Naive thymus-derived CD8-positive, alpha-beta T cell (primary cell): ENCODE results near the gene TRNAU1AP. TPM values are rescaled to one million over a fixed set of nuclear protein-coding genes. Genes with fewer than 3 reads are reported as not detected.
"Not testable (repeated sequence)": the region's sequence is repeated elsewhere in the genome, so short reads cannot be mapped to it uniquely, and the experiment has no call there.

Source experiments
- ATAC-seq, 2 donors: fragments of 150-1000 bp; cut with Tn5 transposase in 1 of 2; sonication (Bioruptor Pico), chemical (Tn5 transposase) in 1 of 2; 1 replicate in 1 of 2; 2 replicates in 1 of 2; pipeline ENCODE4 v1.10.0; 2021; ENCODE audit warnings: mild to moderate bottlenecking in 2 of 2, moderate library complexity in 2 of 2
- POLR2A ChIA-PET: fragments of 350-600 bp; sonication (Branson Sonifier 250); formaldehyde crosslinking; loops from one replicate; lab custom pipeline; 2021; ENCODE audit warnings: antibody characterized with exemption; lab: Charles Lee
- DNase-seq, 10 donors: peaks; one replicate each; pipeline versions ENCODE4 v3.0.0 to v3.0.0-alpha.2; 2020 to 2022
- H3K27ac Mint-ChIP-seq, 10 donors: one replicate each; pipeline ENCODE4 v1.8.0; 2020 to 2022; ENCODE audit warnings: mild to moderate bottlenecking in 10 of 10, mixed read lengths in 10 of 10, moderate library complexity in 4 of 10, inconsistent platforms in 1 of 10
- H3K27me3 Mint-ChIP-seq, 5 donors: one replicate each; pipeline ENCODE4 v1.8.0; 2021 to 2022; ENCODE audit warnings: mixed read lengths in 5 of 5
- H3K36me3 Mint-ChIP-seq, 3 donors: one replicate each; pipeline ENCODE4 v1.8.0; 2020 to 2022; ENCODE audit warnings: mixed read lengths in 3 of 3, mild to moderate bottlenecking in 2 of 3, inconsistent platforms in 1 of 3
- H3K4me1 Mint-ChIP-seq, 4 donors: one replicate each; pipeline ENCODE4 v1.8.0; 2021 to 2022; ENCODE audit warnings: mixed read lengths in 4 of 4
- H3K4me3 Mint-ChIP-seq, 10 donors: one replicate each; pipeline ENCODE4 v1.8.0; 2020 to 2022; ENCODE audit warnings: mild to moderate bottlenecking in 10 of 10, mixed read lengths in 10 of 10, moderate library complexity in 6 of 10, inconsistent platforms in 1 of 10
- H3K9me3 Mint-ChIP-seq, 9 donors: one replicate each; pipeline ENCODE4 v1.8.0; 2020 to 2022; ENCODE audit warnings: mixed read lengths in 9 of 9, mild to moderate bottlenecking in 3 of 9, inconsistent platforms in 1 of 9, moderate library complexity in 1 of 9
- polyA plus RNA-seq, 3 donors: library from polyadenylated mRNA; unstranded; fragments of 300-500 nt; fragmentation: Illumina TruSeq; gene quantifications; one replicate each; pipeline ENCODE4 v1.2.3, GENCODE V29; 2021
- total RNA-seq, 8 experiments: library from RNA in 2 of 8; stranded (reverse) in 2 of 8; gene quantifications; one replicate each; pipeline ENCODE4 v1.2.3 and lab custom pipeline; 2021 to 2026

TRNAU1AP gene
- total and polyA plus RNA-seq, 5 experiments from 2014 or later, result 21.5 to 42.8 (median 25.3) TPM

GRCh38 chr1:28580722-28581530 lies 28.0 kb downstream of the TRNAU1AP start:
- ATAC-seq, result peak; percentile 58 to 76
- H3K4me1 Mint-ChIP-seq, result peaks cover 16 to 50% (median 42%) of the 10 kb centered on the region in 4 donors
- no peaks in the 10 kb centered on the region for H3K27me3 Mint-ChIP-seq
- H3K9me3 Mint-ChIP-seq, result no peaks in the 10 kb centered on the region
- POLR2A ChIA-PET, result interaction anchor here (0.6 to 5.7 kb wide), 42 partner anchors 10 to 601 kb away, joined by 3 to 113 read pairs (median 6); partner anchors contain the start of genes ATP5IF1, GMEB1, MED18 and RAB42
- H3K36me3 Mint-ChIP-seq, result peaks cover 8 to 46% (median 18%) of the 10 kb centered on the region in 3 donors
- H3K27ac Mint-ChIP-seq, result peak overlapping the region; percentile 87 to 97 (median 96)
- peak overlapping the region; percentile 93 to 99 (median 96) for H3K4me3 Mint-ChIP-seq
- peak in 8 of 10 donors; percentile 36 to 74 (median 58) for DNase-seq

- no peaks in the 10 kb centered on the region for H3K9me3 Mint-ChIP-seq
- peak overlapping the region; percentile 87 to 97 (median 96) for H3K27ac Mint-ChIP-seq
- peaks cover 16 to 50% (median 42%) of the 10 kb centered on the region in 4 donors for H3K4me1 Mint-ChIP-seq
- peak overlapping the region; percentile 93 to 99 (median 96) for H3K4me3 Mint-ChIP-seq
- peak; percentile 84 to 95 (median 90) for DNase-seq
- H3K36me3 Mint-ChIP-seq, result peaks cover 8 to 43% (median 18%) of the 10 kb centered on the region in 3 donors
- POLR2A ChIA-PET, result interaction anchor here (0.5 to 5.7 kb wide), 45 partner anchors 10 to 856 kb away, joined by 3 to 113 read pairs (median 6); partner anchors contain the start of genes ATP5IF1, EPB41, GMEB1 and MED18
- peak; percentile 88 for ATAC-seq
- H3K27me3 Mint-ChIP-seq, result no peaks in the 10 kb centered on the region
Observed at GRCh38 chr1:28581531-28582247, 28.8 kb downstream of the TRNAU1AP start.

GRCh38 chr1:28582248-28582615 lies 29.3 kb downstream of the TRNAU1AP start:
- H3K9me3 Mint-ChIP-seq, result no peaks in the 10 kb centered on the region
- H3K27ac Mint-ChIP-seq, result peak overlapping the region; percentile 87 to 97 (median 96)
- no peak for ATAC-seq
- H3K36me3 Mint-ChIP-seq, result peaks cover 8 to 37% (median 18%) of the 10 kb centered on the region in 3 donors
- POLR2A ChIA-PET, result interaction anchor here (0.5 to 5.7 kb wide), 37 partner anchors 9 to 857 kb away, joined by 3 to 113 read pairs (median 7); partner anchors contain the start of genes ATP5IF1, EPB41, GMEB1 and MED18
- no peaks in the 10 kb centered on the region for H3K27me3 Mint-ChIP-seq
- DNase-seq, result no peak
- H3K4me3 Mint-ChIP-seq, result peak overlapping the region; percentile 93 to 99 (median 96)
- peaks cover 16 to 49% (median 42%) of the 10 kb centered on the region in 4 donors for H3K4me1 Mint-ChIP-seq

GRCh38 chr1:28586585-28587391 lies 33.9 kb downstream of the TRNAU1AP start:
- H3K4me1 Mint-ChIP-seq, result peaks cover 5 to 19% (median 12%) of the 10 kb centered on the region in 4 donors
- POLR2A ChIA-PET, result interaction anchor here (0.7 kb wide), 2 partner anchors 16 to 57 kb away, joined by 3 to 4 read pairs; no protein-coding TSS in a partner anchor
- H3K36me3 Mint-ChIP-seq, H3K27me3 Mint-ChIP-seq, H3K27ac Mint-ChIP-seq, H3K4me3 Mint-ChIP-seq, DNase-seq, ATAC-seq, H3K9me3 Mint-ChIP-seq: not testable (repeated sequence)

GRCh38 chr1:28591708-28592320 lies 38.9 kb downstream of the TRNAU1AP start, which contains the start of gene RAB42:
Gene RAB42, plus strand, starts transcription at chr1:28592265. Its CDS starts 247 bp downstream, at chr1:28592512.
- peak within 1 kb of the TSS in 4 of 10 donors; percentile 19 to 82 (median 42) for H3K27ac Mint-ChIP-seq
- H3K9me3 Mint-ChIP-seq, result no peaks in the 10 kb centered on the region
- ATAC-seq (peak; percentile 66 to 69), DNase-seq (no peak)
- H3K27me3 Mint-ChIP-seq, result peaks cover 0 to 11% (median 3%) of the 10 kb centered on the region in 5 donors
- peak within 1 kb of the TSS; percentile 77 to 88 (median 84) for H3K4me3 Mint-ChIP-seq
- H3K4me1 Mint-ChIP-seq, result peaks cover 3 to 15% (median 8%) of the 10 kb centered on the region in 4 donors
- POLR2A ChIA-PET, result interaction anchor here (4.5 kb wide), 1 partner anchor 11 kb away, joined by 33 read pairs; no protein-coding TSS in a partner anchor
- H3K36me3 Mint-ChIP-seq, result peaks cover 0 to 3% (median 0%) of the 10 kb centered on the region in 3 donors

GRCh38 chr1:28592321-28593071 lies 39.6 kb downstream of the TRNAU1AP start:
- Mint-ChIP-seq H3K36me3 (peaks cover 0 to 3% (median 0%) of the 10 kb centered on the region in 3 donors), H3K4me3 (peak overlapping the region; percentile 77 to 88 (median 84)), H3K9me3 (no peaks in the 10 kb centered on the region), H3K27ac (peak overlapping the region in 4 of 10 donors; percentile 19 to 82 (median 42)), H3K27me3 (peaks cover 0 to 11% (median 3%) of the 10 kb centered on the region in 5 donors), H3K4me1 (peaks cover 3 to 10% (median 8%) of the 10 kb centered on the region in 4 donors)
- peak; percentile 65 to 86 for ATAC-seq
- POLR2A ChIA-PET, result interaction anchor here (4.5 kb wide), 1 partner anchor 12 kb away, joined by 33 read pairs; no protein-coding TSS in a partner anchor
- peak in 2 of 10 donors; percentile 18 to 23 for DNase-seq

GRCh38 chr1:28593988-28594356 lies 41.1 kb downstream of the TRNAU1AP start:
- POLR2A ChIA-PET, result interaction anchor here (4.5 kb wide), 1 partner anchor 13 kb away, joined by 33 read pairs; no protein-coding TSS in a partner anchor
- ATAC-seq, result not testable (repeated sequence)

GRCh38 chr1:28594686-28595411 lies 42.0 kb downstream of the TRNAU1AP start:
- H3K4me1 Mint-ChIP-seq, POLR2A ChIA-PET, ATAC-seq, DNase-seq, H3K36me3 Mint-ChIP-seq, H3K27ac Mint-ChIP-seq, H3K9me3 Mint-ChIP-seq: not testable (repeated sequence)
- Mint-ChIP-seq H3K27me3 (peaks cover 0 to 11% (median 3%) of the 10 kb centered on the region in 5 donors), H3K4me3 (peak overlapping the region in 1 of 10 donors; percentile 33)

More at GRCh38 chr1:28593988-28594356, 41.1 kb downstream of the TRNAU1AP start:
- peaks cover 0 to 11% (median 3%) of the 10 kb centered on the region in 5 donors for H3K27me3 Mint-ChIP-seq
- not testable (repeated sequence) for H3K27ac Mint-ChIP-seq, DNase-seq, H3K9me3 Mint-ChIP-seq, H3K4me1 Mint-ChIP-seq, H3K36me3 Mint-ChIP-seq, H3K4me3 Mint-ChIP-seq

- H3K4me3 Mint-ChIP-seq, result peak overlapping the region in 1 of 10 donors; percentile 33
Observed at GRCh38 chr1:28595412-28596191, 42.7 kb downstream of the TRNAU1AP start.

More at GRCh38 chr1:28595412-28596191, 42.7 kb downstream of the TRNAU1AP start:
- peaks cover 3 to 10% (median 8%) of the 10 kb centered on the region in 4 donors for H3K4me1 Mint-ChIP-seq
- H3K9me3 Mint-ChIP-seq, result no peaks in the 10 kb centered on the region
- H3K27ac Mint-ChIP-seq, result no peak overlapping the region
- DNase-seq, result no peak
- peaks cover 0 to 11% (median 3%) of the 10 kb centered on the region in 5 donors for H3K27me3 Mint-ChIP-seq
- peaks cover 0 to 8% (median 0%) of the 10 kb centered on the region in 3 donors for H3K36me3 Mint-ChIP-seq
- POLR2A ChIA-PET, result interaction anchor here (1.9 kb wide), 1 partner anchor 14 kb away, joined by 6 read pairs; no protein-coding TSS in a partner anchor
- ATAC-seq, result no peak
